ENCODE results near the gene DHRS7C. TPM values are rescaled to one million over a fixed set of nuclear protein-coding genes. Genes with fewer than 3 reads are reported as not detected.

Gene DHRS7C
- total RNA-seq, 1 donor from 2014 or later = not detected

GRCh38 chr17:9813166-9813565 is 21.8 kb upstream of the DHRS7C start:
- DNase-seq (ENCODE audit: low read depth) (no peak), FAIRE-seq (no peak)
- TF ChIP-seq, protein P1, sequence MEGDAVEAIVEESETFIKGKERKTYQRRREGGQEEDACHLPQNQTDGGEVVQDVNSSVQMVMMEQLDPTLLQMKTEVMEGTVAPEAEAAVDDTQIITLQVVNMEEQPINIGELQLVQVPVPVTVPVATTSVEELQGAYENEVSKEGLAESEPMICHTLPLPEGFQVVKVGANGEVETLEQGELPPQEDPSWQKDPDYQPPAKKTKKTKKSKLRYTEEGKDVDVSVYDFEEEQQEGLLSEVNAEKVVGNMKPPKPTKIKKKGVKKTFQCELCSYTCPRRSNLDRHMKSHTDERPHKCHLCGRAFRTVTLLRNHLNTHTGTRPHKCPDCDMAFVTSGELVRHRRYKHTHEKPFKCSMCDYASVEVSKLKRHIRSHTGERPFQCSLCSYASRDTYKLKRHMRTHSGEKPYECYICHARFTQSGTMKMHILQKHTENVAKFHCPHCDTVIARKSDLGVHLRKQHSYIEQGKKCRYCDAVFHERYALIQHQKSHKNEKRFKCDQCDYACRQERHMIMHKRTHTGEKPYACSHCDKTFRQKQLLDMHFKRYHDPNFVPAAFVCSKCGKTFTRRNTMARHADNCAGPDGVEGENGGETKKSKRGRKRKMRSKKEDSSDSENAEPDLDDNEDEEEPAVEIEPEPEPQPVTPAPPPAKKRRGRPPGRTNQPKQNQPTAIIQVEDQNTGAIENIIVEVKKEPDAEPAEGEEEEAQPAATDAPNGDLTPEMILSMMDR (IDR thresholded peaks at IDR 0.05; ENCODE audit: insufficient read depth, low read length, severe bottlenecking) = no peak
- Histone ChIP-seq H3K4me3 (ENCODE audit: low read depth, low read length) (no peak overlapping the region), H3K36me3 (ENCODE audit: control insufficient read depth, insufficient read depth, low read length) (no peaks in the 10 kb centered on the region), H3K27me3 (ENCODE audit: control insufficient read depth, insufficient read depth, low read length) (no peaks in the 10 kb centered on the region)

- H3K36me3 ChIP-seq (ENCODE audit: control insufficient read depth, insufficient read depth, low read length) = no peaks in the 10 kb centered on the region
Observed at GRCh38 chr17:9811537-9811936, 20.1 kb upstream of the DHRS7C start.

GRCh38 chr17:9811086-9811485 is 19.7 kb upstream of the DHRS7C start:
- Histone ChIP-seq H3K36me3 (ENCODE audit: control insufficient read depth, insufficient read depth, low read length) (no peaks in the 10 kb centered on the region), H3K27me3 (ENCODE audit: control insufficient read depth, insufficient read depth, low read length) (no peaks in the 10 kb centered on the region), H3K4me3 (ENCODE audit: low read depth, low read length) (no peak overlapping the region)
- DNase-seq (ENCODE audit: low read depth) = peak; percentile 42
- TF ChIP-seq, protein P1 (IDR thresholded peaks at IDR 0.05; ENCODE audit: insufficient read depth, low read length, severe bottlenecking) = no peak
- FAIRE-seq = no peak

More at GRCh38 chr17:9811537-9811936, 20.1 kb upstream of the DHRS7C start:
- H3K4me3 ChIP-seq (ENCODE audit: low read depth, low read length) = no peak overlapping the region
- DNase-seq (ENCODE audit: low read depth) = no peak
- FAIRE-seq = no peak
- H3K27me3 ChIP-seq (ENCODE audit: control insufficient read depth, insufficient read depth, low read length) = no peaks in the 10 kb centered on the region
- TF ChIP-seq, protein P1 (IDR thresholded peaks at IDR 0.05; ENCODE audit: insufficient read depth, low read length, severe bottlenecking) = no peak

DNA sequence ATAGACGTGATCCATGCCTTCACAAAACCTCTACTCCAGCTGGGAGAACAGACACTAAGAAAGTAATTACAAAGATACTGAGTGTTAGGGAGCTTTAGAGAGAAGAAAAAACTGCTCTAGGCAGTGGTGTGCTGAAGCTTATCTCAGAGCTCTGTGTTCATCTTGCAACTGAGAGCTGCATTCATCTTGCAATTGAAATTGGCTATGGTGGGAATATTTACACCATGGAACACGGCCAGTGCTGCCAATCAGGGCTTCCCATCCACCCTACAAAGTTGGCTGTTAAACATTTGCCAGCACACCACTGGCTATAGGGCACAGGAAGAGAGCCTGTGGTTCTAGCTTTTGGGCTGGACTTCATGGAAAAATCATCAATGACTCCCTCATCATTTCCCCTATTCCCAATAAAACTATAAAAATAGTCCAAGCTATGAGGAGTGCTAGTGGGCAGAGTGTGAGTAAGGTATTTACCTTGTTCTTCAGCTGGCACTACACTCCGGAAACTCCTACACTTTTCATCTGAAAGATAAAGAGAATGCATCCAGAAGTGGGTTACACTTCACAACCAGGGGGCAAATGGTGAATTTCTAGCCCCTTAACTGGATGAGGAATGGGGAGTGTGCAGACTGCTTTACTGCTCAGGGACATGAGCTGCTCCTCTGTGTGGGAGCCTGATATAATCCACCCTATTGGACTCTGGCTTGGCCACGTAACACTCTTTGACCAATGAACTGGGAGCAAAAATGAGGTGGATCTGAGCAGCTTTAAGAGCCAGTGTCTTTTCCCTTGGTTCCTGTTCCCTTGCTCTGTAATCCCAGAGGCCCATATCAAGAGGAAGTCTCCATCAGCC is 18.9 kb upstream of the DHRS7C start:
- TF ChIP-seq, protein P1 (IDR thresholded peaks at IDR 0.05; ENCODE audit: insufficient read depth, low read length, severe bottlenecking) = no peak
- H3K36me3 ChIP-seq (ENCODE audit: control insufficient read depth, insufficient read depth, low read length) = no peaks in the 10 kb centered on the region
- no peak overlapping the region for H3K4me3 ChIP-seq (ENCODE audit: low read depth, low read length)
- DNase-seq (ENCODE audit: low read depth) = no peak
- no peaks in the 10 kb centered on the region for H3K27me3 ChIP-seq (ENCODE audit: control insufficient read depth, insufficient read depth, low read length)
- FAIRE-seq = no peak

DNA sequence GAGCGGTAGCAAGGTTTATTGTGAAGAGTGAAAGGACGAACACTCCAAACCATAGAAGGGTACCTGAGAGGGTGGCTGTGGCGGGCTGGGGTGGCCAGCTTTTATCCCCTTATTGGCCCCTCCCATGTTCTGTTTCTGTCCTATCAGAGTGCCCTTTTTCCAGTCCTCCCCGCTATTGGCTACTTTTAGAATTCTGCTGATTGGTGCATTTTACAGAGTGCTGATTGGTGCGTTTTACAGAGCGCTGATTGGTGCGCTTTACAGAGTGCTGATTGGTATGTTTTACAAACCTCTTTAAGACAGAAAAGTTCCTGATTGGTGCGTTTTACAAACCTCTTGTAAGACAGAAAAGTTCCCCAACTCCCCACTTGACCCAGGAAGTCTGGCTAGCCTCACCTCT is 18.0 kb upstream of the DHRS7C start:
- no peaks in the 10 kb centered on the region for H3K27me3 ChIP-seq (ENCODE audit: control insufficient read depth, insufficient read depth, low read length)
- TF ChIP-seq, protein P1 (IDR thresholded peaks at IDR 0.05; ENCODE audit: insufficient read depth, low read length, severe bottlenecking) = no peak
- no peak overlapping the region for H3K4me3 ChIP-seq (ENCODE audit: low read depth, low read length)
- no peak for FAIRE-seq
- no peak for DNase-seq (ENCODE audit: low read depth)
- H3K36me3 ChIP-seq (ENCODE audit: control insufficient read depth, insufficient read depth, low read length) = no peaks in the 10 kb centered on the region
